EH (cell line): ENCODE results near the gene AKR1A1.
"Not testable (repeated sequence)": the region's sequence is repeated elsewhere in the genome, so short reads cannot be mapped to it uniquely, and the experiment has no call there.

Experiments used
- DNase-seq: peaks from one replicate; pipeline ENCODE4 v3.0.0-alpha.2; 2015; ENCODE audit warnings: low read depth

AKR1A1 gene

GRCh38 chr1:45550401-45551351 is at the start of gene AKR1A1:
Gene AKR1A1 (plus strand): TSS chr1:45550826. CDS start chr1:45561795, 10,969 bp downstream.
- peak; percentile 86 for DNase-seq

- DNase-seq, result no peak
Observed at GRCh38 chr1:45501505-45501859, 49.1 kb upstream of the AKR1A1 start.

- DNase-seq, result no peak
Observed at GRCh38 chr1:45503462-45504360, 46.9 kb upstream of the AKR1A1 start.

GRCh38 chr1:45507195-45507594 is 43.4 kb upstream of the AKR1A1 start:
- no peak for DNase-seq

GRCh38 chr1:45507893-45508292 is 42.7 kb upstream of the AKR1A1 start:
- no peak for DNase-seq

- DNase-seq, result peak; percentile 29
Observed at GRCh38 chr1:45508295-45509151, 42.1 kb upstream of the AKR1A1 start.

- no peak for DNase-seq
Observed at GRCh38 chr1:45510036-45510971, 40.3 kb upstream of the AKR1A1 start.

GRCh38 chr1:45510972-45511527 is 39.6 kb upstream of the AKR1A1 start:
- DNase-seq, result no peak

- peak; percentile 75 for DNase-seq
Observed at GRCh38 chr1:45512641-45513054, 38.0 kb upstream of the AKR1A1 start.

- peak; percentile 33 for DNase-seq
Observed at GRCh38 chr1:45513532-45514260, 36.9 kb upstream of the AKR1A1 start.

- DNase-seq, result no peak
Observed at GRCh38 chr1:45516036-45516435, 34.6 kb upstream of the AKR1A1 start.

GRCh38 chr1:45516465-45516864 is 34.2 kb upstream of the AKR1A1 start:
- DNase-seq, result no peak

- DNase-seq, result not testable (repeated sequence)
Observed at GRCh38 chr1:45518366-45518765, 32.3 kb upstream of the AKR1A1 start.

- DNase-seq, result no peak
Observed at GRCh38 chr1:45518910-45519309, 31.7 kb upstream of the AKR1A1 start.

- DNase-seq, result not testable (repeated sequence)
Observed at GRCh38 chr1:45519774-45520173, 30.9 kb upstream of the AKR1A1 start.

- DNase-seq, result peak; percentile 96
Observed at GRCh38 chr1:45521413-45522323, 29.0 kb upstream of the AKR1A1 start, which contains the start of gene PRDX1. Gene PRDX1 (minus strand): TSS chr1:45521884. CDS start chr1:45519043, 2,841 bp downstream.

- peak; percentile 70 for DNase-seq
Observed at GRCh38 chr1:45522324-45523104, 28.1 kb upstream of the AKR1A1 start.
